GM19240 (cell line): ENCODE data around the gene GNB5.

Experiments
- DNase-seq: peaks from one replicate; pipeline ENCODE4 v3.0.0; 2011; ENCODE audit warnings: low spot score; ENCODE audit not compliant: insufficient read length

The GNB5 gene

GRCh38 chr15:52066842-52067544 is 124.2 kb downstream of the GNB5 start:
- DNase-seq = no peak
